NB4 (cell line): ENCODE data around the gene CUTC.
A peak's percentile ranks its signal among the peaks of the same experiment; 100 is the strongest.

Source experiments
- DNase-seq: peaks from one replicate; pipeline ENCODE4 v3.0.0; 2010; ENCODE audit warnings: low read depth
- H3K4me3 ChIP-seq: one replicate; pipeline ENCODE4 v1.5.1; 2011; ENCODE audit warnings: mild to moderate bottlenecking, low read depth, low read length, moderate library complexity
- MAX ChIP-seq: IDR thresholded peaks from 2 replicates; pipeline ENCODE4 v1.6.1; 2011; ENCODE audit warnings: low read depth, low read length
- MYC ChIP-seq: IDR thresholded peaks from 2 replicates; pipeline ENCODE4 v1.6.1; 2011; ENCODE audit warnings: low read depth, low read length
- POLR2A ChIP-seq: IDR thresholded peaks from 2 replicates; pipeline ENCODE4 v1.6.1; 2011; ENCODE audit warnings: mild to moderate bottlenecking; ENCODE audit not compliant: insufficient read length; ENCODE audit errors: extremely low read depth
- TF ChIP-seq, protein P1 (sequence below): IDR thresholded peaks from one replicate; pipeline ENCODE4 v1.5.1; 2012; ENCODE audit warnings: low read depth, low read length

The CUTC gene

GRCh38 chr10:99767901-99768300 lies 35.9 kb downstream of the CUTC start:
- no peak for DNase-seq
- TF ChIP-seq, protein P1, sequence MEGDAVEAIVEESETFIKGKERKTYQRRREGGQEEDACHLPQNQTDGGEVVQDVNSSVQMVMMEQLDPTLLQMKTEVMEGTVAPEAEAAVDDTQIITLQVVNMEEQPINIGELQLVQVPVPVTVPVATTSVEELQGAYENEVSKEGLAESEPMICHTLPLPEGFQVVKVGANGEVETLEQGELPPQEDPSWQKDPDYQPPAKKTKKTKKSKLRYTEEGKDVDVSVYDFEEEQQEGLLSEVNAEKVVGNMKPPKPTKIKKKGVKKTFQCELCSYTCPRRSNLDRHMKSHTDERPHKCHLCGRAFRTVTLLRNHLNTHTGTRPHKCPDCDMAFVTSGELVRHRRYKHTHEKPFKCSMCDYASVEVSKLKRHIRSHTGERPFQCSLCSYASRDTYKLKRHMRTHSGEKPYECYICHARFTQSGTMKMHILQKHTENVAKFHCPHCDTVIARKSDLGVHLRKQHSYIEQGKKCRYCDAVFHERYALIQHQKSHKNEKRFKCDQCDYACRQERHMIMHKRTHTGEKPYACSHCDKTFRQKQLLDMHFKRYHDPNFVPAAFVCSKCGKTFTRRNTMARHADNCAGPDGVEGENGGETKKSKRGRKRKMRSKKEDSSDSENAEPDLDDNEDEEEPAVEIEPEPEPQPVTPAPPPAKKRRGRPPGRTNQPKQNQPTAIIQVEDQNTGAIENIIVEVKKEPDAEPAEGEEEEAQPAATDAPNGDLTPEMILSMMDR: no peak
- TF ChIP-seq MYC (no peak), MAX (no peak), POLR2A (no peak)
- H3K4me3 ChIP-seq: no peak overlapping the region

DNA sequence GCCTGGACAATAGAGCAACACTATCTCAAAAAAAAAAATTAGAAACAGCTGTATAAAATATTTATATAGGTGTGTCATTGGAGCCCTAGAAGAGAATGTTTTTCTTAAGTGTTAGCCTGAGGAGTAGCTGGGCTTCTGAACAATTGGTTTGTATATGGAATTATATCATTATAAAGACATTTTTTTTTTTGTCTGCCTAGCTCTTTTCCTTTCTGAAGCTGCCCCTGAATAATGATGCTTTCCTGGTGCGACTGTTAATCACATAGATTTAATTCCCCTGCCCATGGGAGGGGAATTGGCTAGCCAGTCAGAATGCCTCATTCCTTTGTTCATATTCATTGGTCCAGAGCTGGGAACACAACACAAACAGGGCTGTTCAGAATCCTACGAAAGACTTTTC lies 36.5 kb downstream of the CUTC start:
- TF ChIP-seq POLR2A: no peak
- TF ChIP-seq, protein P1: no peak
- no peak for TF ChIP-seq MAX
- TF ChIP-seq MYC: no peak

DNA sequence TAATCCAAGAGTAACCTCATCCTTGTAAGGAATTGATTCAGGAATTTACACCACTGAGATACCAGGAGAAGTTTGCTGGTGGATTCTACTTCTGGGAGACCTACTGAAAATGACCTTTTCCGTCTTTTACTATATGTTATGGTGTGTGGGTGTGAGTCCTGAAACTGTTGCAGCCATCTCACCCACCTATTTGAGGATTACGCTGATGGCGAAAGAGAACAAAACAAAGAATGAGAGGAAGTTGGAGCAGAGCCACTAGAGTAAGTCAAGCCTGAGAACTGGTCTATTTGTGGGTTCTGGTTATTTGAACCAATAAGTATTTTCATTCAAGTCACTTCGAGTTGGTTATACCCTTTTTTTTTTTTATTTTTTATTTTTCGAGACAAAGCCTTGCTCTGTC lies 37.7 kb downstream of the CUTC start:
- no peak overlapping the region for H3K4me3 ChIP-seq
- no peak for TF ChIP-seq POLR2A
- no peak for TF ChIP-seq MAX
- TF ChIP-seq, protein P1: no peak
- no peak for TF ChIP-seq MYC
- DNase-seq: peak; percentile 37

More for the DNA sequence above, 36.5 kb downstream of the CUTC start:
- DNase-seq: no peak
- H3K4me3 ChIP-seq: no peak overlapping the region

- no peak for DNase-seq
- H3K4me3 ChIP-seq: no peak overlapping the region
Observed at GRCh38 chr10:99770408-99771045, 38.5 kb downstream of the CUTC start.

GRCh38 chr10:99775850-99776249 lies 43.8 kb downstream of the CUTC start:
- TF ChIP-seq, protein P1: no peak
- TF ChIP-seq MAX: no peak
- H3K4me3 ChIP-seq: no peak overlapping the region
- DNase-seq: peak; percentile 66

More at GRCh38 chr10:99770408-99771045, 38.5 kb downstream of the CUTC start:
- no peak for TF ChIP-seq POLR2A
- TF ChIP-seq, protein P1: no peak
- no peak for TF ChIP-seq MAX
- TF ChIP-seq MYC: no peak
